NCI-H82 treated with DMSO at 0.1 percent for 48 hours (cell line): ENCODE measurements around the gene LDLRAD4.
"Not testable (repeated sequence)": the region's sequence is repeated elsewhere in the genome, so short reads cannot be mapped to it uniquely, and the experiment has no call there.

ENCODE experiments used
- DNase-seq: peaks from one replicate; lab custom pipeline; 2025; ENCODE audit not compliant: unreplicated experiment; lab: John Stamatoyannopoulos, UW

Gene LDLRAD4

DNA sequence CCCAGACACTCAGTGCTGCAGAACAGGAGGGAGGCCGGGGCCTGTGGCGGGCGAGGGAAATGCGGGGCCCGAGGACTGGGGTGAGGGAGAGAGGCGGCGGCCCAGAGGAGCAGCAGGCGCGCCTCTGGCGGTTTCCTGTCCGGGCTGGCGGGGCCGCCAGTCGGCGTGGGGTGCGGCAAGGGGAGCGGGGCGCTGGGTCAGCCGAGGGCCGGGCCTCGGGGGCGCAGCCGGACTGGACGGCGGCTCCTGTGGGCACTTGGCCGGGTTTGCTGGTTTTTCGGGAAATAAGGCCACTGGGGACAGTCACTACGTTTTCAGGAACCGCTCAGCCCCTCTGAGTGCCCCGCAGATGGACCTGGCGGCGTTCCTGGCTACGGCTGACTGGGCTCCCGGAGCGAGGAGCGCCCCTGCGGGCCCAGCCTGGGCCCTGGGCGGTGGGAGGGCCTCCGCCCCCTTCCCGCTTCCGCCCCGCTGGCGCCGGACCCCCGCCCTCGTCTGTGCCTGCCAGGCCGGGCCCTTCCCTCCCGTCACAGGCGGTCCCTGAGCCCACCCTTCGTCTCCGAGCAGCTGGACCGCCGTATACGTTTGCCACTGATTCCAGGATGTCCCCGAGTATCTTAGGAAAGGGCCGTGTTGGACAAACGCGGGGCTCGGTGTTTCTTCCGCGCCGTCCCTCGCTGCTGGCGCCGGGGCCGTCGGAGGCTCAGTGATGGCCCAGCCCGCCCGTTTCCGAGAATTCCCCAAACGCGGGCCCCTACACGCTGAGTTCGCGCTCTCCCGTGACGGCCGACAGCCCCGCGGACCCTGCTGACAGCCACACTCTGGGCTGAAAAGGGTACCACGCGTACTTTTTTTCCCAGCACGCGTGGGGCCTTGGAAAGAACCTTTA lies 423.2 kb downstream of the LDLRAD4 start:
- no peak for DNase-seq

DNA sequence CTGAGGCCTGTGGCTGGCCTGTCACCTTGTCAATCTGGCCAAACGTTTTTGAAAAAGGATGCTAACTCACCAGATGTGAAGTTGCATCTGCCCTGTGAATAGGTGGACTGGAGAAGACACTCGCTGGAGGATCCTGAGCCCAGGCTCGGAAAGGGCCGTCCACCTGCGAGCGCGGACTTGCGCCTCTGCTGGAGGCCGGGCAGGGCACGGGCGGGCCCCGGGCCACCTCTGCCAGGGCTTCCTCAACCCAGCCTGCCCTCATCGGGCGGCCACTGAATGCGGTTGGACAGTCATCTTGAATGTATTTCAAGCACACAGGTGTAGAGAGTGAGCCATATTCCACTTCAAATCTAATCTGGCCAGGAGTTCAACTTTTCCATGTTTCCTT lies 423.9 kb downstream of the LDLRAD4 start:
- no peak for DNase-seq

DNA sequence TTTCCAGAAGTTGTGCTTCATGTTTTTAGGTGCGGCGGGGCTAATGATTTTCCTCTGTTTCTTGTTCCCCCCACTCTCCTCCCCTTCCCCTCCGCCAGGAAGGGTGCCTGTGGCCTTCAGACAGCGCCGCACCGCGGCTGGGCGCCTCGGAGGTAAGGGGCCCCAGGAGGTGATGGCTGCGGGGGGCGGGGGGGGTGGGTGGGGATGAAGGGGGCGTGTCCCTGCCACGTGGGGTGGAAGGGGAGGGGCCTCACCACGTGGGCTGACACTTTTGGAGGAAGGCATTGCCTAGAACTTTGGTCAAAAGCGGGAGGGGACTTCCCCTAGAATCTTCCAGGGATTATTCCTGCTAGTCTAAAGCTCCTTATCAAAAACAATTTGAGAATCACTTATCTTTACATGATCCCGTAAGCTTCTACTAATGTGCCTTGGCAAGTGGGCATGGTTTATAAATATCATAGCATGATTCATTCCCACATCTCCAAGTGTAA lies 424.7 kb downstream of the LDLRAD4 start:
- no peak for DNase-seq

DNA sequence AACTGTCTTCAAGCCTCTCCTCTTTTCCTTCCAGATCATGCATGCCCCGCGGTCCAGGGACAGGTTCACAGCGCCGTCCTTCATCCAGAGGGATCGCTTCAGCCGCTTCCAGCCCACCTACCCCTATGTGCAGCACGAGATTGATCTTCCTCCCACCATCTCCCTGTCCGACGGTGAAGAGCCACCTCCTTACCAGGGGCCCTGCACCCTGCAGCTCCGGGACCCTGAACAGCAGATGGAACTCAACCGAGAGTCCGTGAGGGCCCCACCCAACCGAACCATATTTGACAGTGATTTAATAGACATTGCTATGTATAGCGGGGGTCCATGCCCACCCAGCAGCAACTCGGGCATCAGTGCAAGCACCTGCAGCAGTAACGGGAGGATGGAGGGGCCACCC lies 426.5 kb downstream of the LDLRAD4 start:
- no peak for DNase-seq

DNA sequence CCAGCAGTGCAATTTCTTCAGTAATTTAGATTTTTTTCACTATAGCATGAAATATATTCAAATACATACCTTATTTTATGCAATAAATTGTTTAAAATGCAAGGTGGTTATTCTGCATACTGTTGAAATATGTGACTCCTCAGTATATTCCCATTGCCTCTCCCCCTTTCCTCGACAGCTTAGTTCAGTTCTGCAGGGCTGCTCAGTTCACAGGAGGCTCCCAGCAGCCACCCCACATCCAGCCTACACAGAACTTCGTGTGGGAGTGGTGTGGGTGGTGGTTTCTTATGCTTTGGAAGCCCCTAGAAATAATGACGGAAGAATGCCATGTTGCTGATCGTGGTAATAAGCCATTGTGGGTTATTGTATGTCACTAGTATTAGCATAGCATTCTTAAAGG lies 428.1 kb downstream of the LDLRAD4 start:
- no peak for DNase-seq

DNA sequence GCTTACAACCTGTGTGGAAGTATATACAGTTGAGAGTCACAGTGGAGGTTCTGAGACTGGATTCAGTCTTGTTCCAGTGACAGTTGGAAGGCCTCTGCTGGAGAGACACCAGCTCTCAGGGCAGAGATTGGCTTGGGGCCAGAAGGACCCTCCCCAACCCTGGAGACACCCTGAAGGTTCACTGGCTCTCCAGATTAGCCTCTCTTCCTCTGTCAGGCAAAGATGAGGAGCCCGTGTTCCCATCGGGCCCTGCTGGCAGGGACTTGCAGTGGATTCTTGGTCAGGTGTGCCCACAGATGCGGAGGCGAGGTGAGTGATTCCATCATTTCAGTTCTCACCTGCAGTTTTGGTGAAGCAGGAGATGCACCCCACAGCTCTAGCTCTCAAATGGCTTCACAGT lies 429.2 kb downstream of the LDLRAD4 start:
- DNase-seq, result no peak

DNA sequence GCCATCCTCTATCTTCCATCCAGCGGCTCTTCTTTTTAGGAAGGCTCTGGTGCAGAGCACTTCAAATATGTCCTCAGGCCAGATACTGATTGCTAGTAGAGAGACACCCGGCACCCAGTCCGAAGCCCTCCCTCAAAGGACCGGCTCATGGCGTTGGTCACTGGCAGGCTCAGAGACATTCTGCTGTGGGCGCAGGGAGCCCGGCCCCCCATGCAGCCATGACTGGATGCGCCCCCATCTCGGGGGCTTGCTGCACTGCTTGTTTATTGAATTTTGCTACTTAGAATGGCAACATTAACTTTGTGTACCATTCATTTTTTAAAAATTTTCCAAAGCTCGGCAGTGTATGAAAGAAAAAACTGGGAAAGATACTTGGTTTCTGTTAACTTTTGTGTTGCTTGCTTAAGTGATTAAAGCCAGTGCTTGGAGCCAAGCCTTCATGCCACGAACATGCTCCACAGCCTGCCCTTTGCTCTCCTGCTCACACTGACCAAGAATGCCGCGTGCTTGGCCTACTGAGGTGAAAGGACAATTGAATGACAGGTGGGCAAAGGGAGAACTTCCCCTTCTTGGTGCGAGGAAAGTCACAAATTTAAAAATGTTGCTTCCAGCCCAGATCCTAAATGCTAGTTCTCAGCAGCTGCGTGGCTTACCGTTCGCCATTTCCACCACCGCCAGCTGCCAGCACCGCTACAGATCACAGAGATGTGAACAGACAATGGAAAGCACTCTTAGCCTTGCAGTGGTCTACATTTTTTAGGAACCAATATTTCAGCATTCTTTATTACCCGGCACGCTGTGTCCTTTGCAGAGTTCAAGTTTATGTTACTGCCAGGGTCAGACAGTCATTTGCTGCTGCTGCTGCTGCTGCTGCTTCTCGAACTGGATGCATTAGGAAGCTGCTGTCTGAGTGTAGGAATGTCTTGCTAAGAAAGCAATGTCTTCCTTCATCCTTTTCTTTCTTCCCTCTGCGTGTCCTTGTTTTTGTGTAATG lies 431.1 kb downstream of the LDLRAD4 start:
- DNase-seq, result no peak

DNA sequence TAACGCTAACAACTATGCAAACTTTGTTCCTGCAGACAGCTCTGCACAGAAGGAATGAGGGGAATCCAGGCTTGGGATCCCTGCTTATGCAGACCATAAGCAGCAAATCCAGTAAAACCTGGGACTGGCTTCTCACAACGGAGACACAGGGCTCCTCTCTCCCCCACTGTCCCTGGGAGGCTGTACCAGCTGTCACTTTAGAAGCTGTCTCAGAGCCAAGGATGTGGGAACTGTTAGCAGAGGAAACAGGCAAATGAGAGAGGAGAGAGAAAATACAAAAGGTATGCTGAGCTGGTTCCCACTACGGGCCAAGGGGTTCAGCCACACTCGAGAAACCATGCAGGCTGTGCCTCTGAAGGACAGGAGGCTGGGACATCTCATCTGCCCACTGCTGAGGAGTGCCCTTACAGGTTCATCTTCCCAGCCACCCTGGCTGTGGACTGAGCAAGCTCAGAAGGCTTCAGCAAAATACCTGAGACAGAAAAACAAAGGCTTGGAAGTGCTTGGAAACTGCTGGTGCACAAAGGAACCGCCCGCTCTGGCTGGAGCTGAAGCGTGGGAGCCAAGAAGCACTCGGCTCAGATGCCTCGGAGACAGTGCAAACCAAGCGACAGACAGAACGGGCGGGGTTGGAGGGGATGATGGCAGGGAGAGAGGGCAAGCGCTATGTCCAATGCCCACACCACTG lies 435.3 kb downstream of the LDLRAD4 start:
- DNase-seq, result no peak

DNA sequence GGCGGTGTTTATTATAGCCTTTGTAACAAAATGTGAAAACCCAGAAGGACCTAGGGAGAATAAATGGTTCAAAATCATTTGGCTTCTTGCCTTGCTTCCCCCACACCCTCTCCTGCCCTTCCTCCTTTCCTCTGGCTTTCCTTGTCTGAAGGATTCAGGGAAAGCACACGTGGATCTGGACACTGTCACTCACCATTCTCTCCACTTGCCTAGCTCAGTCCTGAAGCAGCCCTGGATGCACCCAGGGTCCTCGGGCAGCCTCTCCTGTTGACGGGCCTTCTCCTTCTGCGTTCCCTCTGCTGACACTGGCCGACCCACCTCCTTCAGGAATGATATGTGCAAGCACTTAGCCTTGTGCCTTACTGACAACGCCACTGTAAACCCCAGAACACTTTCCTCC lies 439.4 kb downstream of the LDLRAD4 start:
- no peak for DNase-seq

DNA sequence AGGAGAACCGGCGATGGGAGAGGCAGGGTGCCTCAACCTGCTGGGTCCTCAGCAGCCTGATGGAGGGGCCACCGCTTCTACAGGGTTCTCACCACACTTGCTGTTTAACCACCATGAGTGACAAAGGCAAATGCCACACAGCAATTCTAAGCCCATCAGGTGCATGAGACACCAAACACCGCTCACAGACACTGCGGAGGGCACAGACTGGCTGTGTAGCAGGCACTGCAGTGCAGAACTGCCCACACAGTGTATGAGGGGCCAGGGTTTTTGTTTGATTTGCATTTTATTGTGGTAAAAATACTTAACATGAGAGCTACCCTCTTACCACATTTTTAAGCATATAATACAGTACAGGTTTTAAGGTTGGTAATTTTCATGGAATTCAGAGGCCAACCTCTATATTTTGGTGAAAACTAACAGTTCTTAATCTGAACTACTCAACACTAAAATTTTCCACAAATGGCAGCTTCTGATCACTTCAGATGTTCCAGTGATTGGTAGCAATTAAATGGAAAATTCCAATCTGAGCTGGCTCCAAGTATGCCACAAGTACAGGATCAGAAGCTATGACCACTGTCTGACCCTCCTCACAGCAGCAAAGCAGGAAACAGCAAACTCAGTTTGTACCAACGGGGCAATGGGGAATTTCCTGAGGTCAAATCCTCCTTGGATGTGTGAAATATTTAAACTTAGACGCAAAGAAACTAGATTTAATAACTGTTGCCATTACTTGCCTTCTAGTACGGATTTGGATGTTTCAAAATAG lies 440.1 kb downstream of the LDLRAD4 start:
- no peak for DNase-seq

DNA sequence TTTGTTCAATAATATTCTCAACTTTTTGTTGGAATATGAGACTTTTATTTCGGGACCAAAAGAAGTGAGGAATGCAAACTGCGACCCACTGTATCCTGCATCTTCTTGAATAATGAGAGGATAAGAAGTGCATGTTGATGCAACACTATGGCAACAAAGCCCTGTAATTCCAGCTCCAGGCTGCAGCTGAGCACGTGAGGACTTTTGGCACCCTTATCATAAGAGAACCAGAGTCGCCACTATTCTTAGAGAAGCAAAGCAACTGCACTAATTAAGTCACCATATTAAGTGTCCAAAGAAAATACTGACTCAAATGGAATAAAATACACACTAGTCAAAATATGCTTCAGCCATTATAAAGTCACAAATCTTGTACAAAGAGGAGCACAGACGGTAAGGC lies 441.9 kb downstream of the LDLRAD4 start:
- no peak for DNase-seq

DNA sequence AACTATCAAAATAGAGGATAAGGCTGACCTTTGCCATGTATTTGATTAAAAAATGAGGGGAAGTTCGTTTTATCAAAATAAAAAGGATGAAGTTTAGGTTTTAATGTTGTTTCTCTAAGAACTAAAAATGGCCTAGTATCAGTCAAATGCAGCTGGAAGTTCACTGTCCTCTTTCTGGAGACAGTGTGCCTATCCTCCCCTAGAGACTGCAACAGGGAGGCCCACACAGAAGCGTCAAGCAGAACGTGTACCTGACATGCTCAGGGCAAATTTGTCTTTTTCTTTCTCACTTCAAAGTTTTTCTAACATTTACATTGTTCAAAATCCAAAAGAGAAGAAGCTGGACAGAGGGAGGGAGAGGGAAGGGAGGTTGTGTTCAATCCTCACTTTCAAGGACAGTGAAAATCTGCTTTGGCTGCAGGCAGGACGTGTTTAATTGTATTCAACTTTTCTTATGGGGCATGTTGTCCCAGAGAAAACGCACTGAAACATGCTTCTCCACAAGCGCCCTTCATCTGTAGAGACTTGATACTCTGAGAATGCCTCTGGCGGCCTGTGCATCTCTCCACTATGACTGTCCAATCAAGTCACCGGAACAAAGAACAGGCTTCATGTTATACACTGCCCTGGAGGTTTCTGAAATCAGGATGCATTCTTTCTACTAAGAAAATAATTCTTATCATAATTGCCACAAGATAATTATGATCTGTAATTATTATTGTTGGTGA lies 442.7 kb downstream of the LDLRAD4 start:
- no peak for DNase-seq

DNA sequence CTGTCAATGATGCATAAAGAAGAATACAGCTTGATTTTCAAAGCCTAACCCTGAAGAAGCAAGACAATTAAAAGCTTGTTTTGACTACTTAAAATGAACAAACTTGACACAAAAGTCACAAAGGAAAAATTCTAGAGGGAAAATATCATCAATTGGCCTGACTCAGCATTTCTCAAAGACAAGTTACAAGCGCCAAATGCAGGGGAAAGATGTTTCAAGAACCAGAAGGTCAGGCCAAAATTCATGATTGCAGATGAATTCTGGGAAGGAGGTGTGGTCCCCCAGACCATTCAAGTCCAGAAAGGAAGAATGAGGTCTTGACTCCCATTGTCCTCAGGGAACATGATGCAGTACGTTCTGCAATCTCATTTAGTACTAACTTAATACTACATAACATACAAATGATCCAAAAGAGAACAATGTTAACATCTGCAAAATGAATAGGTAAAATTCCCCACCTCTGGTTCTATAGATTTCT lies 443.3 kb downstream of the LDLRAD4 start:
- no peak for DNase-seq

DNA sequence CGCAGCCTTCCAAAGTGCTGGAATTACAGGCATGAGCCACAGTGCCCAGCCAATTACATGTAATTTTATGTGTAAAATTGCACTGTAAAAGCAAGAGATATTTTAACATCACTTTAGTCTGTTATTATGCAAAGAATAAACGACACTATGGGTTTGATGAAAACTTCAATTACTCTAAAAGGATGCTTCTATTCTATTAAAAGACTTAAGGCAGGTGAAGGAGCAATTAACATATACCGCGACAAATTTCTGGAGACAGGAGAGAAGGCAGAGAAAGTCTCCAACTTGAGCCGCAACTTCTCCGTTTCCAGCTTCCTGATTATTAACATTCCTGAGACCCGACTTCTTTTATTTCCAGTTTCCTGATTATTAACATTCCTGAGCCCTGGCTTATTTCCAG lies 454.1 kb downstream of the LDLRAD4 start:
- no peak for DNase-seq

DNA sequence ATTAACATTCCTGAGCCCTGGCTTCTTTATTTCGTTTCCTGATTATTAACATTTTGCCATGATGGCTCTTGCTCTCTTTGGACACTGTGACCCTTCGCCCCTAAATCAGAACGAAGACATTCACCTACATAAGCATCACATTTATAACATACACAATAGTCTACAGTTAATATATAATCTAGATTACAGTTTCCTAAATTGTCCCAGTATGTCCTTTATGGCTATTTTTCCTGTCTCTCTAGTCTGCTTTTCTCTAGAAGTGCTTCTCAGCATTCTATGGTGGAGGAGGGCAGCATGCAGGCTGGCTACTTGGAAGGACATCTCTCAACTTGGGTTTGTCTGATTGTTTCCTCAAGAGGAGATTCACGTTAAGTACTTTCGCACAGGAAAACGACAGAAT lies 457.9 kb downstream of the LDLRAD4 start:
- no peak for DNase-seq

DNA sequence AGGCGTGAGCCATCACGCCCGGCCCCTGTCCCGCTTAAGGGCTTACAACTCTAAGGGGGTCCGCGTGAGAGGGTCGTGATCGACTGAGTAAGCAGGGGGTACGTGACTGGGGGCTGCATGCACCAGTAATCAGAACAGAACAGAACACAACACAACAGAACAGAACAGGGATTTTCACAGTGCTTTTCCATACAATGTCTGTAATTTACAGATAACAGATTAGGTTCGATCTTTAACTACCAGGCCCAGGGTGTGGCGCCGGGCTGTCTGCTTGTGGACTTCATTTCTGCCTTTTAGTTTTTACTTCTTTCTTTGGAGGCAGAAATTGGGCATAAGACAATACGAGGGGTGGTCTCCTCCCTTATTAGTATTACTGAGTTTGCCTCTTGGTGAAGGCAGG lies 458.8 kb downstream of the LDLRAD4 start:
- not testable (repeated sequence) for DNase-seq

DNA sequence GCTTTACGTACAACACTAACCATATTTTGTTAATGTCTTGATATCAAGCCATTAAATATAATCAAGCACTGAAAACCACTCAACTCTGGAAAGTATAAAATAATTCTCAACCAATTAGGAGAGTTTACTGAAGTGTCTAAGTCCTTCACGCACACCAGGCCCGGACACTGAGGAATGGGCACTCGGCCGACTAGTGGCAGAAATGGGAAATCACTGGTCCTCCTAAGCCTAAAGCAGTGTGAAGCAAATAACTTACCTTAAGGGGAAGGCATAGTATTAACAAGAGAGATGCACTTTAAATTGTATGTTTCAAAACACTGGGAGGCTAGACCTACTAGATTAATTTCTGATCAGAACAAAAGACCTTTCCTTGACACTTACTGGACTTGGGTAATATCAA lies 462.1 kb downstream of the LDLRAD4 start:
- DNase-seq, result no peak

DNA sequence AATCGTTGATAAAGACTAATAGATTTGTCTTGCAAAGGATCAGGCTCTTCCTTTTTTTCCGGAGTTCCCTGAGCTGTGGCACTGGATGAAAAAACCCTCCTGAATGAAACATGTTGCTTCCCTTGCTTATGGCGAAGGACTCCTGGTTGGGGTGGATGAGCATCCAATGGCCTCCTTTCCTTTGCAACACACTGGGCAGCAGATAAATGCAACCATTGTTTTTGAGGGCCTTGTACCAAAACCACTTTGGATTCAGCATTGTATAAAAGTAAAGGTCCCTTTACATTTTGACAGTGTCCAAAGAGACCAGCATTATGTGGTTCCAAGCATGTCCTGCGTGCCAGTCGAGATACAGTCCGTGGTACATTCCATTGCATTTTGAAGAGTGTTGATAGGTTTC lies 463.1 kb downstream of the LDLRAD4 start:
- no peak for DNase-seq

DNA sequence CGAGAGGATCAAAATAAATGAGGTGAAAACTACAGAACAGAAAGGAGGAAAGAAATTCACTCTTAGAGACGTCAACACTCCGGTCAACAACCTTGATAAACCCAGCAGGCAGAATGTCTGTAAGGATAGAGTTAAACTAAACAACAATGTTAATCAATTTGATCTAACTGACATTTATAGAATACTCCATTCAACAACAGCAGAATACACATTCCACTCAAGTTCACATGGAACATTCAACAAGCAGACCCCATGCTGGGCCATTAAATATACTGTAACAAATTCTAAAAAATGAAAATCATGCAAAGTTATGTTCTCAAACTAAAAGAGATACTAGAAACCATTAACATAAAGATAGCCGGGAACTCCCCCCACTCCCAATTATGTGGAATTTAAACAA lies 466.0 kb downstream of the LDLRAD4 start:
- DNase-seq, result no peak
